Astrocyte of the spinal cord (primary cell): ENCODE data around the gene CLCN1.

Experiments used
- DNase-seq: peaks from one replicate; pipeline ENCODE4 v3.0.0; 2011; ENCODE audit warnings: low read depth, low spot score
- H3K4me3 ChIP-seq: 2 replicates; pipeline ENCODE4 v1.5.1; 2011; ENCODE audit warnings: low read depth, mild to moderate bottlenecking, low read length, moderate library complexity
- in situ Hi-C: cut with HindIII; loops from 2 replicates; pipeline ENCODE4 v1.10.0; 2017; ENCODE audit warnings: low sequenced_read_pairs
- TF ChIP-seq, protein P1 (sequence below): IDR thresholded peaks from 2 replicates; pipeline ENCODE4 v1.5.1; 2012; ENCODE audit warnings: low read depth, mild to moderate bottlenecking, low read length, inconsistent platforms

The CLCN1 gene

DNA sequence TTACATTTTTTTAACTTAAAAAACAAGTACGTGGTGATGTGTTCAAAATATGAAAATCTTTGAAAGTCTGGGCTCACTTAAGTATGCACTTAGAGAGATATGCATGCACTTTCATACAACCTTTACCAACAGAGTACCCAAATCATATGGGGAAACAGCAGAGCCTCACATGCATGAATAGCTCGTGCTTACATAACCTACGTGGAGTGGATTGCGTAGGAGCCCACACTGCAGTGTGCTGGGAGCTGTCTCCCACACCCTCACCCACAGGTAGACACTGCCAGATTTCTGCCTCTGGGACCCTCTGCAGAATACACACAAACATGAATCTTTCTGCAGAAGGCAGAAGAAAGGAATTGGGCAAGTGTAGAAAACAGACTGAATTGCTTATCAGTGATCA lies 581 bp downstream of the CLCN1 start:
- no peak overlapping the region for H3K4me3 ChIP-seq
- no peak for DNase-seq
- in situ Hi-C loops, result no loop called here
- TF ChIP-seq, protein P1, sequence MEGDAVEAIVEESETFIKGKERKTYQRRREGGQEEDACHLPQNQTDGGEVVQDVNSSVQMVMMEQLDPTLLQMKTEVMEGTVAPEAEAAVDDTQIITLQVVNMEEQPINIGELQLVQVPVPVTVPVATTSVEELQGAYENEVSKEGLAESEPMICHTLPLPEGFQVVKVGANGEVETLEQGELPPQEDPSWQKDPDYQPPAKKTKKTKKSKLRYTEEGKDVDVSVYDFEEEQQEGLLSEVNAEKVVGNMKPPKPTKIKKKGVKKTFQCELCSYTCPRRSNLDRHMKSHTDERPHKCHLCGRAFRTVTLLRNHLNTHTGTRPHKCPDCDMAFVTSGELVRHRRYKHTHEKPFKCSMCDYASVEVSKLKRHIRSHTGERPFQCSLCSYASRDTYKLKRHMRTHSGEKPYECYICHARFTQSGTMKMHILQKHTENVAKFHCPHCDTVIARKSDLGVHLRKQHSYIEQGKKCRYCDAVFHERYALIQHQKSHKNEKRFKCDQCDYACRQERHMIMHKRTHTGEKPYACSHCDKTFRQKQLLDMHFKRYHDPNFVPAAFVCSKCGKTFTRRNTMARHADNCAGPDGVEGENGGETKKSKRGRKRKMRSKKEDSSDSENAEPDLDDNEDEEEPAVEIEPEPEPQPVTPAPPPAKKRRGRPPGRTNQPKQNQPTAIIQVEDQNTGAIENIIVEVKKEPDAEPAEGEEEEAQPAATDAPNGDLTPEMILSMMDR, result no peak

- DNase-seq, result peak; percentile 37
- H3K4me3 ChIP-seq, result no peak overlapping the region
- in situ Hi-C loops, result no loop called here
- TF ChIP-seq, protein P1, result no peak
These were observed 2.8 kb downstream of the CLCN1 start for GRCh38 chr7:143318661-143319060.

- in situ Hi-C loops, result no loop called here
- H3K4me3 ChIP-seq, result no peak overlapping the region
- TF ChIP-seq, protein P1, result no peak
- no peak for DNase-seq
These were observed 4.7 kb downstream of the CLCN1 start for GRCh38 chr7:143320620-143321019.

GRCh38 chr7:143321242-143321641 lies 5.3 kb downstream of the CLCN1 start:
- in situ Hi-C loops, result no loop called here
- no peak overlapping the region for H3K4me3 ChIP-seq
- no peak for DNase-seq
- TF ChIP-seq, protein P1, result no peak

DNA sequence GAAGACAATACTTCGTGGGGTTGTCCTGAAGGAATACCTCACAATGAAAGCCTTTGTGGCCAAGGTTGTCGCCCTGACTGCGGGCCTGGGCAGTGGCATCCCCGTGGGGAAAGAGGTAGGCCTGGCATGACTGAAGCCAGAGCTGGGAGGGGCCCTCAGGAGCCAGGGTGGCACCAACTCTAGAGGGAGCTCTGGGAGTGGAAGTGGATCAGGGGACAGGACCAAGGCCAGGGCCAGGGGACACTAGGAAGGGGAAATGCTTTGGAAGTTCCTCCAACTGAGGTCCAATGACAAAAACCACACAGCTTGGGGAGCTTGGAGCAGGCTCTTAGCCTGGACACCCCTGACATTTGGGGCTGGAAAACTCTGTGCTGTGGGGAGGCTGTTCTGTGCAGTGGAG lies 5.8 kb downstream of the CLCN1 start:
- in situ Hi-C loops, result no loop called here
- TF ChIP-seq, protein P1, result peak; percentile 8
- H3K4me3 ChIP-seq, result no peak overlapping the region
- DNase-seq, result no peak

DNA sequence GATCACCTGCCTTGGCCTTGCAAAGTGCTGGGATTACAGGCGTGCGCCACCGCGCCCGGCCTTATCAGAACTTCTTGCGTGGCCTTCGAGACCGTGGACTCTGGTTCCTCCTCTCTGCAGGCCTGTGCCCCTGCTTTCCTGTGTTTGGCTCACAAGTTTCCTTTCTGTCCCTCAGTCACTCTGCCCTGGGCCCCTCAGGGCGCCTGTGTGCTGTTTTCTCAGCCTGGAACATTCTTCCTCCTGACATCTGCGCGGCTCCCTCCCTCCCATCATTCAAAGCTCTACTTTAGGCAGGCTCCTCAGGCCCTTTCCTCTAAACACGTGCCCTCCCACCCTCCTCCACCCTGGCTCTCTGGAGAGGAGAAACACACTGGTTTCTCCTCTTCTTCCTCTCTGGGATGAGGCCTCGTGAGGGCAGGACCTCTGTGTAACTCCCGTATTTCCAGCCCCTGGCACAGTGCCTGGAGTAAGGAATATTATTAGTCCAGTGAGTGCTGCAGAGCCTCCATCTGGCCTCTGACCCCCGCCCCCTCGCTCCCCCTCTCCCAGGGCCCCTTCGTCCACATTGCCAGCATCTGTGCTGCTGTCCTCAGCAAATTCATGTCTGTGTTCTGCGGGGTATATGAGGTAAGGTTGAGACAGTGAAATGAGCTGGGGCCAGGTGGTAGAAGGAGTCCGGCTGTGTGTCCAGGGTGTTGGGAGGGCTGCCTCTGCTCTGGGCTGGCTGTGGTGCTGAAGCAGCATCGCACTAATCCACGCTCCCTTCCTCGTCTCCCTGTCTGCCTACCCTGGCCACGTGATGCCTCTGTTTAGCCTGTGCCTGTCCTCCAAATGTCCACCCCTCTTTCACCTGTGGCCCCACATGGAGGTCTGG lies 7.1 kb downstream of the CLCN1 start:
- in situ Hi-C loops, result no loop called here
- no peak overlapping the region for H3K4me3 ChIP-seq
- TF ChIP-seq, protein P1, result no peak
- DNase-seq, result no peak
